ENCODE measurements around the gene CHM. TPM values are rescaled to one million over a fixed set of nuclear protein-coding genes. Genes with fewer than 3 reads are reported as not detected.
"Not testable (repeated sequence)": the region's sequence is repeated elsewhere in the genome, so short reads cannot be mapped to it uniquely, and the experiment has no call there.

Gene CHM
- total RNA-seq, 1 experiment from 2014 or later: 28.9 TPM

GRCh38 chrX:85927740-85928139 lies 119.6 kb downstream of the CHM start:
- intact Hi-C loops (cut with micrococcal nuclease; ENCODE audit: unreplicated experiment) (no loop called here), in situ Hi-C loops (cut with HindIII; ENCODE audit: low pct_unique_long_range_greater_than_20kb, low sequenced_read_pairs) (no loop called here)
- TF ChIP-seq SIN3A (IDR thresholded peaks at IDR 0.05; ENCODE audit: borderline replicate concordance, insufficient read depth, low read depth, low read length) (no peak), TCF7L2 (IDR thresholded peaks at IDR 0.05; ENCODE audit: low read depth, low read length) (no peak), POLR2AphosphoS5 (IDR thresholded peaks at IDR 0.05; ENCODE audit: low read depth, low read length) (no peak)
- TF ChIP-seq, protein P1, sequence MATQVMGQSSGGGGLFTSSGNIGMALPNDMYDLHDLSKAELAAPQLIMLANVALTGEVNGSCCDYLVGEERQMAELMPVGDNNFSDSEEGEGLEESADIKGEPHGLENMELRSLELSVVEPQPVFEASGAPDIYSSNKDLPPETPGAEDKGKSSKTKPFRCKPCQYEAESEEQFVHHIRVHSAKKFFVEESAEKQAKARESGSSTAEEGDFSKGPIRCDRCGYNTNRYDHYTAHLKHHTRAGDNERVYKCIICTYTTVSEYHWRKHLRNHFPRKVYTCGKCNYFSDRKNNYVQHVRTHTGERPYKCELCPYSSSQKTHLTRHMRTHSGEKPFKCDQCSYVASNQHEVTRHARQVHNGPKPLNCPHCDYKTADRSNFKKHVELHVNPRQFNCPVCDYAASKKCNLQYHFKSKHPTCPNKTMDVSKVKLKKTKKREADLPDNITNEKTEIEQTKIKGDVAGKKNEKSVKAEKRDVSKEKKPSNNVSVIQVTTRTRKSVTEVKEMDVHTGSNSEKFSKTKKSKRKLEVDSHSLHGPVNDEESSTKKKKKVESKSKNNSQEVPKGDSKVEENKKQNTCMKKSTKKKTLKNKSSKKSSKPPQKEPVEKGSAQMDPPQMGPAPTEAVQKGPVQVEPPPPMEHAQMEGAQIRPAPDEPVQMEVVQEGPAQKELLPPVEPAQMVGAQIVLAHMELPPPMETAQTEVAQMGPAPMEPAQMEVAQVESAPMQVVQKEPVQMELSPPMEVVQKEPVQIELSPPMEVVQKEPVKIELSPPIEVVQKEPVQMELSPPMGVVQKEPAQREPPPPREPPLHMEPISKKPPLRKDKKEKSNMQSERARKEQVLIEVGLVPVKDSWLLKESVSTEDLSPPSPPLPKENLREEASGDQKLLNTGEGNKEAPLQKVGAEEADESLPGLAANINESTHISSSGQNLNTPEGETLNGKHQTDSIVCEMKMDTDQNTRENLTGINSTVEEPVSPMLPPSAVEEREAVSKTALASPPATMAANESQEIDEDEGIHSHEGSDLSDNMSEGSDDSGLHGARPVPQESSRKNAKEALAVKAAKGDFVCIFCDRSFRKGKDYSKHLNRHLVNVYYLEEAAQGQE (IDR thresholded peaks at IDR 0.05; ENCODE audit: insufficient read depth in 1 of 2, low read depth in 2 of 2, low read length in 1 of 2): no peak
- TF ChIP-seq, protein P2, sequence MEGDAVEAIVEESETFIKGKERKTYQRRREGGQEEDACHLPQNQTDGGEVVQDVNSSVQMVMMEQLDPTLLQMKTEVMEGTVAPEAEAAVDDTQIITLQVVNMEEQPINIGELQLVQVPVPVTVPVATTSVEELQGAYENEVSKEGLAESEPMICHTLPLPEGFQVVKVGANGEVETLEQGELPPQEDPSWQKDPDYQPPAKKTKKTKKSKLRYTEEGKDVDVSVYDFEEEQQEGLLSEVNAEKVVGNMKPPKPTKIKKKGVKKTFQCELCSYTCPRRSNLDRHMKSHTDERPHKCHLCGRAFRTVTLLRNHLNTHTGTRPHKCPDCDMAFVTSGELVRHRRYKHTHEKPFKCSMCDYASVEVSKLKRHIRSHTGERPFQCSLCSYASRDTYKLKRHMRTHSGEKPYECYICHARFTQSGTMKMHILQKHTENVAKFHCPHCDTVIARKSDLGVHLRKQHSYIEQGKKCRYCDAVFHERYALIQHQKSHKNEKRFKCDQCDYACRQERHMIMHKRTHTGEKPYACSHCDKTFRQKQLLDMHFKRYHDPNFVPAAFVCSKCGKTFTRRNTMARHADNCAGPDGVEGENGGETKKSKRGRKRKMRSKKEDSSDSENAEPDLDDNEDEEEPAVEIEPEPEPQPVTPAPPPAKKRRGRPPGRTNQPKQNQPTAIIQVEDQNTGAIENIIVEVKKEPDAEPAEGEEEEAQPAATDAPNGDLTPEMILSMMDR (IDR thresholded peaks at IDR 0.05): no peak
- ChIA-PET CTCF (no interaction called here), POLR2A (no interaction called here)
- DNase-seq (ENCODE audit: low read depth, low spot score) (no peak), ATAC-seq (no peak)
- no peaks in the 10 kb centered on the region; the same call in 1 of the 2 replicates for H3K36me3 ChIP-seq (ENCODE audit: control insufficient read depth, insufficient read depth, low read length)
- H3K27ac ChIP-seq (ENCODE audit: low read length): no peak overlapping the region
- no peaks in the 10 kb centered on the region for H3K4me1 ChIP-seq (ENCODE audit: control insufficient read depth, insufficient read depth, low read length)
- BruUV-seq (replicated peaks): no TSS peak
- H3K27me3 ChIP-seq (ENCODE audit: control insufficient read depth, insufficient read depth, low read length): no peaks in the 10 kb centered on the region
- H3K4me3 ChIP-seq (ENCODE audit: low read depth in 2 of 2, low read length in 2 of 2): no peak overlapping the region
- H3K9me3 ChIP-seq (ENCODE audit: control insufficient read depth, insufficient read depth, low read depth, low read length): no peaks in the 10 kb centered on the region

DNA sequence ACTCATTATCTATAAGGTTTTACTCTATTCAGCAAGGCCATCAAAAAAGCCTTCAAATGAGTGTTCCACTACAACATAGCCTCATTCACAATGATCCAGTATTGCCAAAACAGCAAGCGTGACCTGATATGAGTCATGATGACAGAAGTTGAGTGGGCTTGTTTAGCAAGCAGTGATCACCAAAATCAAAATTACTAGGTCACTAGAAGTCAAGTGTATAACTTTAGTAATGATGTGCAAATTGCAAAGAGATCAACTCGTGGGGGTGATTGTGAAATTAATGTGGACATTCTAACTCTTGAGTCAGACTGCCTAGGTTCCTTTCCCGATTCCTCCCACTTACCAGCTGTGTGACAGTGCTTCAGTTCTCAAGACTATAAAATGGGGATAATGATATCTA lies 124.5 kb downstream of the CHM start:
- Histone ChIP-seq H3K27ac (ENCODE audit: low read length) (no peak overlapping the region), H3K4me1 (ENCODE audit: control insufficient read depth, insufficient read depth, low read length) (no peaks in the 10 kb centered on the region), H3K4me3 (ENCODE audit: low read depth in 2 of 2, low read length in 2 of 2) (no peak overlapping the region), H3K36me3 (ENCODE audit: control insufficient read depth, insufficient read depth, low read length) (no peaks in the 10 kb centered on the region), H3K9me3 (ENCODE audit: control insufficient read depth, insufficient read depth, low read depth, low read length) (no peaks in the 10 kb centered on the region), H3K27me3 (ENCODE audit: control insufficient read depth, insufficient read depth, low read length) (no peaks in the 10 kb centered on the region)
- no peak for TF ChIP-seq SIN3A (IDR thresholded peaks at IDR 0.05; ENCODE audit: borderline replicate concordance, insufficient read depth, low read depth, low read length)
- no peak for TF ChIP-seq POLR2AphosphoS5 (IDR thresholded peaks at IDR 0.05; ENCODE audit: low read depth, low read length)
- TF ChIP-seq, protein P2 (IDR thresholded peaks at IDR 0.05): no peak
- TF ChIP-seq, protein P1 (IDR thresholded peaks at IDR 0.05; ENCODE audit: insufficient read depth in 1 of 2, low read depth in 2 of 2, low read length in 1 of 2): no peak
- TF ChIP-seq TCF7L2 (IDR thresholded peaks at IDR 0.05; ENCODE audit: low read depth, low read length): no peak
- ChIA-PET CTCF (no interaction called here), POLR2A (no interaction called here)
- DNase-seq (ENCODE audit: low read depth, low spot score): no peak
- BruUV-seq (replicated peaks): no TSS peak
- intact Hi-C loops (cut with micrococcal nuclease; ENCODE audit: unreplicated experiment) (no loop called here), in situ Hi-C loops (cut with HindIII; ENCODE audit: low pct_unique_long_range_greater_than_20kb, low sequenced_read_pairs) (no loop called here)
- no peak for ATAC-seq

- POLR2A ChIA-PET; H3K9me3 ChIP-seq (ENCODE audit: control insufficient read depth, insufficient read depth, low read depth, low read length); BruUV-seq (replicated peaks); CTCF ChIA-PET; H3K36me3 ChIP-seq (ENCODE audit: control insufficient read depth, insufficient read depth, low read length); intact Hi-C loops (cut with micrococcal nuclease; ENCODE audit: unreplicated experiment); H3K4me1 ChIP-seq (ENCODE audit: control insufficient read depth, insufficient read depth, low read length); ATAC-seq; H3K27ac ChIP-seq (ENCODE audit: low read length); DNase-seq (ENCODE audit: low read depth, low spot score); H3K4me3 ChIP-seq (ENCODE audit: low read depth in 2 of 2, low read length in 2 of 2); in situ Hi-C loops (cut with HindIII; ENCODE audit: low pct_unique_long_range_greater_than_20kb, low sequenced_read_pairs); H3K27me3 ChIP-seq (ENCODE audit: control insufficient read depth, insufficient read depth, low read length): not testable (repeated sequence)
These were observed 130.6 kb downstream of the CHM start for GRCh38 chrX:85916656-85917280.

All from Panc1 (cell line).